CD4-positive, CD25-positive, alpha-beta regulatory T cell (primary cell): ENCODE measurements around the gene APOBEC3C. TPM values are rescaled to one million over a fixed set of nuclear protein-coding genes. Genes with fewer than 3 reads are reported as not detected.
"Not testable (repeated sequence)": the region's sequence is repeated elsewhere in the genome, so short reads cannot be mapped to it uniquely, and the experiment has no call there.

Experiments used
- ATAC-seq, 2 donors: fragments of 150-1000 bp; cut with Tn5 transposase; one replicate each; pipeline ENCODE4 v1.10.0; 2021; ENCODE audit warnings: low read depth in 2 of 2, moderate number of reproducible peaks in 2 of 2, moderate library complexity in 1 of 2
- DNase-seq, 3 donors: peaks; one replicate each; pipeline versions ENCODE4 v3.0.0 to v3.0.0-alpha.2; 2012 to 2022; ENCODE audit warnings: mixed read lengths in 1 of 3
- H3K27ac ChIP-seq: one replicate; pipeline ENCODE4 v1.7.0; 2013; ENCODE audit warnings: mild to moderate bottlenecking, low read length; ENCODE audit not compliant: insufficient read depth, poor library complexity, severe bottlenecking
- H3K27me3 ChIP-seq: one replicate; pipeline ENCODE4 v1.7.0; 2013; ENCODE audit warnings: low read length; ENCODE audit not compliant: control insufficient read depth, insufficient read depth
- H3K36me3 ChIP-seq: one replicate; pipeline ENCODE4 v1.7.0; 2013; ENCODE audit warnings: mild to moderate bottlenecking, low read length, moderate library complexity; ENCODE audit not compliant: control insufficient read depth, insufficient read depth
- H3K4me1 ChIP-seq: 2 replicates; pipeline ENCODE4 v1.7.0; 2013; ENCODE audit warnings: mild to moderate bottlenecking, low read length; ENCODE audit not compliant: insufficient read depth, control insufficient read depth, poor library complexity, severe bottlenecking
- H3K4me3 ChIP-seq: one replicate; pipeline ENCODE4 v1.7.0; 2013; ENCODE audit warnings: low read depth, mild to moderate bottlenecking, low read length, moderate library complexity
- H3K9me3 ChIP-seq, 2 experiments: 1 replicate in 1 of 2; 2 replicates in 1 of 2; pipeline ENCODE4 v1.7.0; 2013; ENCODE audit warnings: low read length in 2 of 2, mild to moderate bottlenecking in 1 of 2, moderate library complexity in 1 of 2; ENCODE audit not compliant: control insufficient read depth in 2 of 2
- H3K27ac Mint-ChIP-seq, 3 donors: one replicate each; pipeline ENCODE4 v1.8.0; 2020 to 2022; ENCODE audit warnings: mild to moderate bottlenecking in 3 of 3, mixed read lengths in 3 of 3, moderate library complexity in 2 of 3
- H3K27me3 Mint-ChIP-seq: one replicate; pipeline ENCODE4 v1.8.0; 2022; ENCODE audit warnings: mild to moderate bottlenecking, mixed read lengths
- H3K36me3 Mint-ChIP-seq: one replicate; pipeline ENCODE4 v1.8.0; 2020; ENCODE audit warnings: mixed read lengths
- H3K4me1 Mint-ChIP-seq, 4 donors: one replicate each; pipeline ENCODE4 v1.8.0; 2020 to 2022; ENCODE audit warnings: mixed read lengths in 4 of 4, mild to moderate bottlenecking in 1 of 4
- H3K4me3 Mint-ChIP-seq, 4 donors: one replicate each; pipeline ENCODE4 v1.8.0; 2020 to 2022; ENCODE audit warnings: mild to moderate bottlenecking in 4 of 4, mixed read lengths in 4 of 4, moderate library complexity in 3 of 4
- H3K9me3 Mint-ChIP-seq, 7 donors: one replicate each; pipeline ENCODE4 v1.8.0; 2020 to 2022; ENCODE audit warnings: mixed read lengths in 7 of 7, mild to moderate bottlenecking in 3 of 7, moderate library complexity in 2 of 7
- polyA plus RNA-seq, 4 donors: library from polyadenylated mRNA; unstranded; fragments of 300-500 nt; fragmentation: Illumina TruSeq; gene quantifications; one replicate each; pipeline ENCODE4 v1.2.3, GENCODE V29; 2021
- total RNA-seq: library from RNA; stranded (reverse); gene quantifications from one replicate; pipeline ENCODE4 v1.2.3, GENCODE V29; 2022

Gene APOBEC3C
- total and polyA plus RNA-seq, 5 donors from 2014 or later: 59.0 to 146 (median 96.9) TPM

DNA sequence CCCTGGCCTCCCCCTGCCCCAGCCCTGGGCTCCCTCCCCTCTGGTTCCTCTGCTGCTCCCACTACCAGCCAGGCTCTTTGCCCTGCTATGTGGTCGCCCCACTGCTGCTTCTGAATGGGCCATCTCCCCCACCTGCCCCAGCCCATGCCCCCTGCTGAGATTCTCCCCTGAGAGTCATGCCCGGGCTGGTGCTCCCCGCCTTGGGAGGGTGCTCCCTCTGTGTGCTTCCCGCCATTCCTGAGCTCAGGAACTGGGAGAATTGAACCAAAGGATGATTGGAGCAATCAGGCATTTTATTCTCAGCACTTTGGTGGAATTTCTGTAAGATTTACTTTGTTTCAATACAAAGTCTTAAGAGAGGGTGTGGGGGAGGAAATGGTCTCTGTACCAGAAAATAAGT lies 13.7 kb downstream of the APOBEC3C start:
- H3K27ac ChIP-seq: peak overlapping the region; percentile 14
- no peak for DNase-seq
- no peaks in the 10 kb centered on the region for H3K9me3 ChIP-seq
- peaks cover 4 to 53% (median 24%) of the 10 kb centered on the region in 4 donors for H3K4me1 Mint-ChIP-seq
- no peaks in the 10 kb centered on the region for H3K27me3 ChIP-seq
- no peak for ATAC-seq
- H3K4me3 ChIP-seq: no peak overlapping the region
- peak overlapping the region in 2 of 3 donors; percentile 80 to 88 for H3K27ac Mint-ChIP-seq
- H3K4me3 Mint-ChIP-seq: peak overlapping the region in 1 of 4 donors; percentile 41
- peaks cover 9% of the 10 kb centered on the region for H3K36me3 Mint-ChIP-seq
- peaks cover 10% of the 10 kb centered on the region for H3K36me3 ChIP-seq
- H3K4me1 ChIP-seq: peaks cover 22% of the 10 kb centered on the region
- H3K9me3 Mint-ChIP-seq: no peaks in the 10 kb centered on the region
- no peaks in the 10 kb centered on the region for H3K27me3 Mint-ChIP-seq

DNA sequence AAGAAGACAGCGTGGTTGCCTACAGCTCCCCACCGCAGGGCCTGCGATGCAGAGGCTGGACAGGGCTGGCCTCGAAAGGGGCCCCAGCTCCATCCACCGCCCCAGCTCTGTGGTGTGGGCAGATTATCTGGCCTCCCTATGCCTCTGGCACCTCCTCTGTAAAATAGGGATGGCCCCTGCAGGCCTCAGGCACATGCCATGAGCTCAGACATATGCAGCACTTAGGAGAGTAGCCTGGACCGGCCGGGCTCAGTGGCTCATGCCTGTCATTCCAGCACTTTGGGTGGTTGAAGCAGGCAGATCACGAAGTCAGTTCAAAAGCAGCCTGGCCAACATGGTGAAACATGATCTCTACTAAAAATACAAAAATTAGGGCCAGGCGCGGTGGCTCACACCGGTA lies 14.2 kb downstream of the APOBEC3C start:
- Mint-ChIP-seq H3K4me1 (peaks cover 3 to 49% (median 23%) of the 10 kb centered on the region in 4 donors), H3K27ac (peak overlapping the region in 2 of 3 donors; percentile 80 to 88), H3K4me3 (no peak overlapping the region)

DNA sequence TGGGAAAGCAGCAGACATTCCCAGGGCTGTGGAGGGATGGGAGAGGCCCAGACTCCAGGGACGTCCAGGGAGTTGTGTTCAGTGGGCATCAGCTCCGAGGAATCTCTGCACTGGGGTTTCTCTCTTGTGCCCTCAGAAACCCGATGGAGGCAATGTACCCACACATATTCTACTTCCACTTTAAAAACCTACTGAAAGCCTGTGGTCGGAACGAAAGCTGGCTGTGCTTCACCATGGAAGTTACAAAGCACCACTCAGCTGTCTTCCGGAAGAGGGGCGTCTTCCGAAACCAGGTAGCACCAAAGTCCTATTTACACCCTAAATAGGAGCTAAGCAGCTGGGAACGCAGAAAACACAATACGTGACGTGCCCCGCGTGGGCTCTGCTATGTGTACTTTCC lies 15.2 kb downstream of the APOBEC3C start:
- peaks cover under 1 to 42% (median 17%) of the 10 kb centered on the region in 4 donors for H3K4me1 Mint-ChIP-seq
- H3K27me3 Mint-ChIP-seq: no peaks in the 10 kb centered on the region
- Histone ChIP-seq H3K4me3 (no peak overlapping the region), H3K36me3 (peaks cover 2% of the 10 kb centered on the region), H3K27ac (no peak overlapping the region), H3K4me1 (peaks cover 13% of the 10 kb centered on the region), H3K27me3 (no peaks in the 10 kb centered on the region), H3K9me3 (no peaks in the 10 kb centered on the region)
- H3K9me3 Mint-ChIP-seq: peaks cover 0 to 1% (median 0%) of the 10 kb centered on the region in 7 donors
- no peak overlapping the region for H3K27ac Mint-ChIP-seq
- H3K4me3 Mint-ChIP-seq: no peak overlapping the region
- peaks cover 6% of the 10 kb centered on the region for H3K36me3 Mint-ChIP-seq
- ATAC-seq (no peak), DNase-seq (no peak)

More for the DNA sequence above, 14.2 kb downstream of the APOBEC3C start:
- Mint-ChIP-seq H3K9me3 (no peaks in the 10 kb centered on the region), H3K36me3 (peaks cover 9% of the 10 kb centered on the region), H3K27me3 (no peaks in the 10 kb centered on the region)
- ATAC-seq: no peak
- no peak overlapping the region for H3K4me3 ChIP-seq
- no peaks in the 10 kb centered on the region for H3K9me3 ChIP-seq
- no peak overlapping the region for H3K27ac ChIP-seq
- no peak for DNase-seq
- peaks cover 10% of the 10 kb centered on the region for H3K36me3 ChIP-seq
- no peaks in the 10 kb centered on the region for H3K27me3 ChIP-seq
- H3K4me1 ChIP-seq: peaks cover 21% of the 10 kb centered on the region

GRCh38 chr22:39030705-39031104 lies 16.6 kb downstream of the APOBEC3C start:
- Histone ChIP-seq H3K27me3 (no peaks in the 10 kb centered on the region), H3K27ac (no peak overlapping the region), H3K36me3 (no peaks in the 10 kb centered on the region), H3K4me1 (peaks cover 2% of the 10 kb centered on the region), H3K9me3 (no peaks in the 10 kb centered on the region), H3K4me3 (no peak overlapping the region)
- peaks cover 7% of the 10 kb centered on the region for H3K36me3 Mint-ChIP-seq
- peaks cover 0 to 1% (median 0%) of the 10 kb centered on the region in 7 donors for H3K9me3 Mint-ChIP-seq
- H3K4me3 Mint-ChIP-seq: no peak overlapping the region
- H3K27ac Mint-ChIP-seq: no peak overlapping the region
- DNase-seq (no peak), ATAC-seq (no peak)
- H3K4me1 Mint-ChIP-seq: peaks cover 0 to 27% (median 10%) of the 10 kb centered on the region in 4 donors
- H3K27me3 Mint-ChIP-seq: no peaks in the 10 kb centered on the region

- not testable (repeated sequence) for H3K27me3 ChIP-seq, ATAC-seq
- peak overlapping the region in 1 of 3 donors; percentile 29 for H3K27ac Mint-ChIP-seq
Measured at GRCh38 chr22:39031434-39032295, 17.6 kb downstream of the APOBEC3C start.

DNA sequence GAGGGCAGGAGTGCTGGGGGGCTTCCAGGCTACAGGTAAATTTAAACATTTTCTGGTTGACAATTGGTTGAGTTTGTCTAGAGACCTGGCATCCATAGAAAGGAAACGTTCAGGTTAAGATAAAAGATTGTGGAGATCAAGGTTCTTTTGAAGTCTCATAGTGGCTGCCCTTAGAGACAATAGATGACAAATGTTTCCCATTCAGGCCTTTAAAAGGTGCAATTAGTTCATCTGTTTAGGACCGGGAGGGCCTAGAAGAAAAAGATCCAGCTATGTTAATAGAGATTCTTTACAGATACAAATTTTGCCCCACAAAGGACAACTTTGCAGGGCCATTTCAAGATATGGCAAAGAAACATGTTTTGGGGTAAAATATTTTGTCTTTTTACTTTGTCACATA lies 23.0 kb downstream of the APOBEC3C start:
- H3K4me1 ChIP-seq: peaks cover 13% of the 10 kb centered on the region
- H3K27me3 ChIP-seq, DNase-seq, H3K36me3 Mint-ChIP-seq, ATAC-seq, H3K9me3 Mint-ChIP-seq, H3K27ac ChIP-seq, H3K9me3 ChIP-seq, H3K4me3 ChIP-seq, H3K36me3 ChIP-seq, H3K27me3 Mint-ChIP-seq: not testable (repeated sequence)
- H3K4me1 Mint-ChIP-seq: peaks cover 6 to 40% (median 17%) of the 10 kb centered on the region in 4 donors
- H3K27ac Mint-ChIP-seq: peak overlapping the region in 2 of 3 donors; percentile 56 to 87
- H3K4me3 Mint-ChIP-seq: peak overlapping the region in 1 of 4 donors; percentile 70

More at GRCh38 chr22:39031434-39032295, 17.6 kb downstream of the APOBEC3C start:
- H3K9me3 Mint-ChIP-seq, H3K36me3 ChIP-seq, DNase-seq, H3K36me3 Mint-ChIP-seq, H3K27ac ChIP-seq, H3K4me3 Mint-ChIP-seq, H3K4me3 ChIP-seq, H3K4me1 ChIP-seq, H3K27me3 Mint-ChIP-seq, H3K9me3 ChIP-seq: not testable (repeated sequence)
- H3K4me1 Mint-ChIP-seq: peaks cover 0 to 24% (median 6%) of the 10 kb centered on the region in 4 donors

DNA sequence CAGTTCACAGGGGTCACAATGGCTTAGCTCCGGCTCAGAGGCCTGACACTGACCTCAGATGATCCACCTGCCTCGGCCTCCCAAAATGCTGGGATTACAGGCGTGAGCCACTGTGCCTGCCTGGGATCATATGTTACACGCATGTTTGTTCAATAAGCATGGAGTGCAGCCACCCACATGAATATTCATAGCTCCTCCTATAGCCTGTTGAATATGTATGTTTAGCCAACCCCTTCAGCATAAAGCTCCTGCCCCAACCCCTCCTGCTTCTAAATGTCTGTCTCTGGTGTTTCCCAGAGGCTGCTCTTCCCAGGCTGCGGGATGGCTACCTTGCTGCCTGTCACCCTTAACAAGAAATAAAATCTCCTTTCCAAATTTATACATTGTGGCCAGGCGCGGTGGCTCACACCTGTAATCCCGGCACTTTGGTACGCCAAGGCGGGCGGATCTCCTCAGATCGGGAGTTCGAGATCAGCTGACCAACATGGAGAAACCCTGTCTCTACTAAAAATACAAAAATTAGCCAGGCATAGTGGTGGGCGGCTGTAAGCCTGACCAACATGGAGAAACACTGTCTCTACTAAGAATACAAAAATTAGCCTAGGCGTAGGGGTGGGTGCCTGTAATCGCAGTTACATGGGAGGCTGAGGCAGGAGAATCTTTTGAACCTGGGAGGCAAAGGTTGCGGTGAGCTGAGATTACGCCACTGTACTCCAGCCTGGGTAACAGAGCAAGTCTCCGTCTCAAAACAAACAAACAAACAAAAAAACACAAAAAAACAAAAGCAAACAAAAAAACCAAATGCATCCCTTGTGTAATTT lies 25.5 kb downstream of the APOBEC3C start:
- Mint-ChIP-seq H3K9me3 (no peaks in the 10 kb centered on the region), H3K4me3 (peak overlapping the region; percentile 66 to 83 (median 79)), H3K27me3 (no peaks in the 10 kb centered on the region), H3K27ac (peak overlapping the region; percentile 73 to 93 (median 92)), H3K4me1 (peaks cover 6 to 50% (median 19%) of the 10 kb centered on the region in 4 donors), H3K36me3 (peaks cover 7% of the 10 kb centered on the region)
- DNase-seq (no peak), ATAC-seq (no peak)
- H3K4me3 ChIP-seq: no peak overlapping the region
- H3K4me1 ChIP-seq: peaks cover 13% of the 10 kb centered on the region
- H3K27me3 ChIP-seq: no peaks in the 10 kb centered on the region
- peak overlapping the region; percentile 78 for H3K27ac ChIP-seq
- no peaks in the 10 kb centered on the region for H3K9me3 ChIP-seq
- peaks cover 2% of the 10 kb centered on the region for H3K36me3 ChIP-seq
